Putamen (tissue), 1 donor: Measurements from ENCODE around the gene SOX15.

Experiments used
- DNase-seq: peaks from one replicate; pipeline ENCODE4 v3.0.0-alpha.2; 2016; ENCODE audit warnings: low spot score

The SOX15 gene

DNA sequence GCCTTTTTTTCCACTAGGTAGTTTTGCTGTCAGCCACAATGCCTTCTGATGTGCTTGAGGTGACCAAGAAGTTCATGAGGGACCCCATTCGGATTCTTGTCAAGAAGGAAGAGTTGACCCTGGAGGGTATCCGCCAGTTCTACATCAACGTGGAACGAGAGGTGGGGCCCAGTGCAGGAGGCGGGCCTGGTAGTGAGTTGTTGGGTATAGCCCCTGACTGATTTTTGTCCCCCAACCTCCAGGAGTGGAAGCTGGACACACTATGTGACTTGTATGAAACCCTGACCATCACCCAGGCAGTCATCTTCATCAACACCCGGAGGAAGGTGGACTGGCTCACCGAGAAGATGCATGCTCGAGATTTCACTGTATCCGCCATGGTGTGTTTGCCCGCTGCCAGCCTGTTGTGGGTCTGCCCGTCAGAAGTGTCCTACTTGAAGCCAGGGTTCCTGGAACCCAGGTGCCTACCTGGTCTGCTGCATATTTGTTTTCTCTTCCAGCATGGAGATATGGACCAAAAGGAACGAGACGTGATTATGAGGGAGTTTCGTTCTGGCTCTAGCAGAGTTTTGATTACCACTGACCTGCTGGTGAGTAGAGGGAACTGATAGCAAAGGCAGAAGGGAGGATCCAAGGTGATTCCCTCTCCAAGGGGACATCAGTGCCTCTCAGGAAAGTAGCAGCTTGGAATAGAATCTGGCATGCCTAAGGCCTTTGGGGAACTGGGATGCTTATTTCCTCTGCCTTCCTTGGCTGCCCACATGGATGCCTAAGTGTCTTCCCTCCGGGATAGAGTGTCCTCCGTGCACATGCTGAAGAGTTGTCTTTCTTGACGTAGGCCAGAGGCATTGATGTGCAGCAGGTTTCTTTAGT is 12.3 kb downstream of the SOX15 start:
- DNase-seq = no peak

GRCh38 chr17:7576432-7576937 is 13.4 kb downstream of the SOX15 start:
- DNase-seq = no peak

DNA sequence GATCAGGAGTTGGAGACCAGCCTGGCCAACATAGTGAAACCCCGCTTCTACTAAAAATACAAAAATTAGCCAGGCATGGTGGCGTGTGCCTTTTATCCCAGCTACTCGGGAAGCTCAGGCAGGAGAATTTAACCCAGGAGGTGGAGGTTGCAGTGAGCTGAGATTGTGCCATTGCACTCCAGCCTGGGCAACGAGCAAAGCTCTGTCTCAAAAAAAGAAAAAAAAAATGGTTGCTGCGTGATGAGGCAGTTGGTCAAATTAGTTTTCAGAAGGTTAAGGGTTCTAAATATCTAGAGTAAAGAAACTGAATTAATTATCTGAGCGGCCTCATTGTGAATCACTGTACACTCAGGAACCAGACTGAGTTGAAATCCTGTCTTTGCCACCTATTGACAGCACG is 13.9 kb downstream of the SOX15 start:
- no peak for DNase-seq

GRCh38 chr17:7575481-7575883 is 14.4 kb downstream of the SOX15 start:
- DNase-seq = no peak

GRCh38 chr17:7574176-7574953 is 15.5 kb downstream of the SOX15 start:
- DNase-seq = no peak

GRCh38 chr17:7573324-7574080 is 16.4 kb downstream of the SOX15 start:
- peak; percentile 91 for DNase-seq

- peak; percentile 99 for DNase-seq
These were observed 17.1 kb downstream of the SOX15 start for GRCh38 chr17:7572588-7573323.

DNA sequence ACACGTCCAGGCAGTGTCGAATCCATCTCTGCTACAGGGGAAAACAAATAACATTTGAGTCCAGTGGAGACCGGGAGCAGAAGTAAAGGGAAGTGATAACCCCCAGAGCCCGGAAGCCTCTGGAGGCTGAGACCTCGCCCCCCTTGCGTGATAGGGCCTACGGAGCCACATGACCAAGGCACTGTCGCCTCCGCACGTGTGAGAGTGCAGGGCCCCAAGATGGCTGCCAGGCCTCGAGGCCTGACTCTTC is 17.6 kb downstream of the SOX15 start:
- DNase-seq = no peak

- DNase-seq = no peak
These were observed 19.5 kb downstream of the SOX15 start for GRCh38 chr17:7570351-7570750.

GRCh38 chr17:7569571-7569970 is 20.3 kb downstream of the SOX15 start:
- no peak for DNase-seq

- no peak for DNase-seq
These were observed 26.6 kb downstream of the SOX15 start for GRCh38 chr17:7563115-7563869.

- DNase-seq = no peak
These were observed 27.7 kb downstream of the SOX15 start for GRCh38 chr17:7562208-7562605.

DNA sequence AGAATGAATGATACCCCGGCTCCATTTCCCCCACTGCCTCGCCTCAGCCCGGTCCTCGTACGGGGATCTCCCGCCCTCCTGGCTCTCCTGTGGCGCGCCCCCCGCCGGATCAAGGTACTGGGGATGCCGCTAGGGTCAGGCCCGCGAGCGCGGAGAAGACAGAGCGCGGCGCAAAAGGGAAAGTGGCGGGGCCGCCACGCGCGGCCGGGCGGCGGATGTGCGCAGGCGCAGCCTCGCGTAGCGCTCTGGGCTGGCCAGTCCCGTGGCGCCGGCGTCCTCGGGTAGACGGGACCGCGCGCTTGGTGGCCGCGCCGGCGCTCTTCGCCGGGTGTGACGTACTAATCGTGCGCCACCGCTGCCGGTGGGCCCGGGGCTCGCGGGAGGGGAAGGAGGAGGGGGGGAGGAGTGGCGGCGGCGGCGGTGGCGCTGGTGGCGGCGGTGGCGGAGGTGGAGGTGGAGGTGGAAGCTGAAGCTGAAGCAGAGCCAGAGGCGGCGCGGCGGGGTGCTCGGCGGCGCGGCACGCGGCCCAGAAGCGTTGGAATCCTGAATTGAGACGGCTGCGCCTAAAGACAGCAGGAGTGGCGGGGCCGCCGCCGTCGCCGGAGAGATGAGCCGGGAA is 28.2 kb downstream of the SOX15 start, which contains the start of gene SENP3:
Gene SENP3 (plus strand): TSS at position 331 of the 619 bp plus-strand sequence. CDS start 1,158 bp downstream, outside the sequence.
- DNase-seq = peak; percentile 92

GRCh38 chr17:7561028-7561575 is 28.8 kb downstream of the SOX15 start:
- DNase-seq = peak; percentile 77

DNA sequence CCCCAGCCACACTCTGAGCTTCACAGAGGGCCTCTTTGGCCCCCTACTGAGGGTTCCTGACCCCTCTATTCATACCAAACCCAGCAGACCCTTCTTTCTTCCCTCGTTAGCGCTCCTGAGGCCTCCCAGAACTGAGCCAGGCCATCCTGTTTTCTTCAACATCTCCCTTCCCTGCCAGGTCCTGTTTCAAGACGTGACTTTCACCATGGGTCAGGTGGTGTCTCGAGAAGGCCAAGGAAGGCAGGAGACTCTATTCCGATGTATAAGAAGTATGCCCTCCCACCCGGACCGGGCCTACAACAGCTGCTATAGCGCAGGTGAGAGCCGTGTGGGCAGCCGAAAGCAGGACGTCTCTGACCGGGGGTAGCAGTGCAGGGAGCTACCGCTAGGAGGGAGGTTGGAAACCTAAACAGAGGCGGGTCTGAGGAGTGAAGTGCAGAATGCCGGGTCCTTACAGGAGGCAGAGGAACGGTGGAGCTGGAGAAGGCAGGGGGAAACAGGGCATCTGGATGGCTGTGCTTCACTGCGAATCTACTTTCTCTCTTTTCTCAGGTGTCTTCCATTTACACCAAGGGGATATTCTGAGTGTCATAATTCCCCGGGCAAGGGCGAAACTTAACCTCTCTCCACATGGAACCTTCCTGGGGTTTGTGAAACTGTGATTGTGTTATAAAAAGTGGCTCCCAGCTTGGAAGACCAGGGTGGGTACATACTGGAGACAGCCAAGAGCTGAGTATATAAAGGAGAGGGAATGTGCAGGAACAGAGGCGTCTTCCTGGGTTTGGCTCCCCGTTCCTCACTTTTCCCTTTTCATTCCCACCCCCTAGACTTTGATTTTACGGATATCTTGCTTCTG is 29.5 kb downstream of the SOX15 start:
- no peak for DNase-seq

- DNase-seq = peak; percentile 46
These were observed 30.3 kb downstream of the SOX15 start for GRCh38 chr17:7559320-7560171.

DNA sequence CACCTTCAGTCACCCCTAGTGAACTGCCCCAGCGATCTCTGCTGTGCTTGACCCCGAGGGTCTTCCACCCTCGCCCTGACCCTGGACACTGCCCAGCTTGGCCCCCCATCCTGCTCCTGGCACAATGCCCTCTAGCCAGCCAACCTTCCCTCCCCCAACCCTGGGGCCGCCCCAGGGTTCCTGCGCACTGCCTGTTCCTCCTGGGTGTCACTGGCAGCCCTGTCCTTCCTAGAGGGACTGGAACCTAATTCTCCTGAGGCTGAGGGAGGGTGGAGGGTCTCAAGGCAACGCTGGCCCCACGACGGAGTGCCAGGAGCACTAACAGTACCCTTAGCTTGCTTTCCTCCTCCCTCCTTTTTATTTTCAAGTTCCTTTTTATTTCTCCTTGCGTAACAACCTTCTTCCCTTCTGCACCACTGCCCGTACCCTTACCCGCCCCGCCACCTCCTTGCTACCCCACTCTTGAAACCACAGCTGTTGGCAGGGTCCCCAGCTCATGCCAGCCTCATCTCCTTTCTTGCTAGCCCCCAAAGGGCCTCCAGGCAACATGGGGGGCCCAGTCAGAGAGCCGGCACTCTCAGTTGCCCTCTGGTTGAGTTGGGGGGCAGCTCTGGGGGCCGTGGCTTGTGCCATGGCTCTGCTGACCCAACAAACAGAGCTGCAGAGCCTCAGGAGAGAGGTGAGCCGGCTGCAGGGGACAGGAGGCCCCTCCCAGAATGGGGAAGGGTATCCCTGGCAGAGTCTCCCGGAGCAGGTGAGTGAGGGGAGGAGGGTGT is 31.2 kb downstream of the SOX15 start, which contains the start of gene TNFSF13:
Gene TNFSF13 (plus strand): TSS at position 207 of the 776 bp plus-strand sequence. CDS start 290 bp downstream, at position 497.
- no peak for DNase-seq
